ENCODE measurements around the gene GRK7. TPM values are rescaled to one million over a fixed set of nuclear protein-coding genes. Genes with fewer than 3 reads are reported as not detected.

GRK7 gene
- 0.10 TPM for total RNA-seq (ENCODE audit: unreplicated experiment)
- long read RNA-seq: 0 reads

- Mint-ChIP-seq H3K27ac (ENCODE audit: unreplicated experiment) (no peak within 1 kb of the TSS), H3K27me3 (ENCODE audit: unreplicated experiment) (no peaks in the 10 kb centered on the region), H3K36me3 (ENCODE audit: low read depth, unreplicated experiment) (no peaks in the 10 kb centered on the region), H3K9me3 (ENCODE audit: unreplicated experiment) (no peaks in the 10 kb centered on the region), H3K4me3 (ENCODE audit: unreplicated experiment) (no peak within 1 kb of the TSS), H3K4me1 (ENCODE audit: unreplicated experiment) (no peaks in the 10 kb centered on the region)
- no peak for DNase-seq (ENCODE audit: low spot score)
- TF ChIP-seq CTCF (IDR thresholded peaks at IDR 0.05; ENCODE audit: unreplicated experiment): no peak
Measured at GRCh38 chr3:141763088-141763750, at the start of gene GRK7. Gene GRK7 (plus strand): TSS chr3:141763408. CDS start chr3:141778285, 14,877 bp downstream.

- H3K4me1 Mint-ChIP-seq (ENCODE audit: unreplicated experiment): peaks cover 26% of the 10 kb centered on the region
- no peak for TF ChIP-seq CTCF (IDR thresholded peaks at IDR 0.05; ENCODE audit: unreplicated experiment)
- H3K4me3 Mint-ChIP-seq (ENCODE audit: unreplicated experiment): no peak overlapping the region
- no peaks in the 10 kb centered on the region for H3K36me3 Mint-ChIP-seq (ENCODE audit: low read depth, unreplicated experiment)
- no peak overlapping the region for H3K27ac Mint-ChIP-seq (ENCODE audit: unreplicated experiment)
- H3K9me3 Mint-ChIP-seq (ENCODE audit: unreplicated experiment): no peaks in the 10 kb centered on the region
- peaks cover under 1% of the 10 kb centered on the region for H3K27me3 Mint-ChIP-seq (ENCODE audit: unreplicated experiment)
- no peak for DNase-seq (ENCODE audit: low spot score)
Measured at GRCh38 chr3:141714671-141715070, 48.5 kb upstream of the GRK7 start.

GRCh38 chr3:141722081-141722480 is 41.1 kb upstream of the GRK7 start:
- Mint-ChIP-seq H3K9me3 (ENCODE audit: unreplicated experiment) (no peaks in the 10 kb centered on the region), H3K36me3 (ENCODE audit: low read depth, unreplicated experiment) (no peaks in the 10 kb centered on the region), H3K27me3 (ENCODE audit: unreplicated experiment) (no peaks in the 10 kb centered on the region), H3K4me1 (ENCODE audit: unreplicated experiment) (no peaks in the 10 kb centered on the region), H3K4me3 (ENCODE audit: unreplicated experiment) (no peak overlapping the region), H3K27ac (ENCODE audit: unreplicated experiment) (no peak overlapping the region)
- TF ChIP-seq CTCF (IDR thresholded peaks at IDR 0.05; ENCODE audit: unreplicated experiment): no peak
- no peak for DNase-seq (ENCODE audit: low spot score)

GRCh38 chr3:141722648-141723047 is 40.6 kb upstream of the GRK7 start:
- Mint-ChIP-seq H3K4me1 (ENCODE audit: unreplicated experiment) (no peaks in the 10 kb centered on the region), H3K36me3 (ENCODE audit: low read depth, unreplicated experiment) (no peaks in the 10 kb centered on the region), H3K4me3 (ENCODE audit: unreplicated experiment) (no peak overlapping the region), H3K9me3 (ENCODE audit: unreplicated experiment) (no peaks in the 10 kb centered on the region), H3K27me3 (ENCODE audit: unreplicated experiment) (no peaks in the 10 kb centered on the region), H3K27ac (ENCODE audit: unreplicated experiment) (no peak overlapping the region)
- DNase-seq (ENCODE audit: low spot score): no peak
- no peak for TF ChIP-seq CTCF (IDR thresholded peaks at IDR 0.05; ENCODE audit: unreplicated experiment)

- Mint-ChIP-seq H3K27me3 (ENCODE audit: unreplicated experiment) (no peaks in the 10 kb centered on the region), H3K36me3 (ENCODE audit: low read depth, unreplicated experiment) (no peaks in the 10 kb centered on the region), H3K4me3 (ENCODE audit: unreplicated experiment) (no peak overlapping the region), H3K9me3 (ENCODE audit: unreplicated experiment) (no peaks in the 10 kb centered on the region), H3K27ac (ENCODE audit: unreplicated experiment) (no peak overlapping the region), H3K4me1 (ENCODE audit: unreplicated experiment) (no peaks in the 10 kb centered on the region)
- no peak for TF ChIP-seq CTCF (IDR thresholded peaks at IDR 0.05; ENCODE audit: unreplicated experiment)
- DNase-seq (ENCODE audit: low spot score): no peak
Measured at GRCh38 chr3:141723255-141723654, 40.0 kb upstream of the GRK7 start.

Measured in endothelial cell (in vitro differentiated cells).